RPMI8226 (cell line): ENCODE measurements around the gene TOX2.

Source experiments
- DNase-seq: peaks from one replicate; pipeline ENCODE4 v3.0.0-alpha.2; 2015

The TOX2 gene

DNA sequence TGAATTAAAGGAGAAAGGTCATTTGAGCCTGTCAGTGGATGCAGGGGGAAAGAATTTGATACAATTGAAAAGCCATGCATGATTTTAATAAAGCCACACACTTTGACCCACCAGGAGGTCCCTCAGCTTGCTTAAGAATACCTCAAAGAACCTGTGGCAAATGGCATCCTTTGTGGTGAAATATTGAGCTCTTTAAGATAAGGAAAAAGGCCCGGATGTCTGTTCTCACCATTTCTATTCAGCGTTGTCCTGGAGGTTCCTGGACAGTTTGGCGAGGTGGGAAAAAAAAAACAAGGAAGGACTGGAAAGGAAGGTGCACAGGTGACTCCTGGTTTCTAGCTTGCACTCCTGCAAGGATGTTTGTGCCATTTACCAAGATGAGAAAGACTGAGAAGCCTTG is 91.0 kb downstream of the TOX2 start:
- DNase-seq, result no peak

DNA sequence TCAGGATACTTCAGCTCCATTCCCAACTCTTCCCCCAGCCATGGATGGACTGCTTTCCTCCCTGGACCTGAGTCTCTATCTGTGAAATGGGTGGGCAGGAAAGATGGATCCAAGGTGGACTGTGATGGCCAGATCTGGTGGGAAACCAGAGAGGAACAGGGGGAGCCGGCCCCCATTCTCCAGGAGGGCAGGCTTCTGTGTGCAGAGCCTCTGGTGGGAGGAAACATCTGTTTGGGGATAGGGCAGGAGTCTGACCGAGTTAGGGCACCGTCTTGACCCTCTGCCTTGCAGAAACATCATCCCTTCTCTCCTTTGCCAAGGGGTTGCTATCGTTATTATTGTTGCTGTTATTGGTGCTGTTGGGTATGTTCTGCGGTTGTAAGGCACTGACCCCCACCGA is 91.5 kb downstream of the TOX2 start:
- DNase-seq, result no peak

DNA sequence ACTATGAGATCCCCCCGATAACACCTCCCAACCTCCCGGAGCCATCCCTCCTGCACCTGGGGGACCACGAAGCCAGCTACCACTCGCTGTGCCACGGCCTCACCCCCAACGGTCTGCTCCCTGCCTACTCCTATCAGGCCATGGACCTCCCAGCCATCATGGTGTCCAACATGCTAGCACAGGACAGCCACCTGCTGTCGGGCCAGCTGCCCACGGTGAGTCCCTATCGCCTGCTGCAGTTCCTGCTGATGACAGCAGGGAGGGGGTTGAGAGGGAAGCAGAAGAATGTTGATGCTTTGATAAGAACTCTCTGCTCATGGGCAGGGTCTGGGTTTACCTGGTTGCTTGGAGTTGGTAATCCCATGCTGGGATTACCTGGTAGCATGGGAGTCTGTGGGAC is 91.9 kb downstream of the TOX2 start:
- no peak for DNase-seq

DNA sequence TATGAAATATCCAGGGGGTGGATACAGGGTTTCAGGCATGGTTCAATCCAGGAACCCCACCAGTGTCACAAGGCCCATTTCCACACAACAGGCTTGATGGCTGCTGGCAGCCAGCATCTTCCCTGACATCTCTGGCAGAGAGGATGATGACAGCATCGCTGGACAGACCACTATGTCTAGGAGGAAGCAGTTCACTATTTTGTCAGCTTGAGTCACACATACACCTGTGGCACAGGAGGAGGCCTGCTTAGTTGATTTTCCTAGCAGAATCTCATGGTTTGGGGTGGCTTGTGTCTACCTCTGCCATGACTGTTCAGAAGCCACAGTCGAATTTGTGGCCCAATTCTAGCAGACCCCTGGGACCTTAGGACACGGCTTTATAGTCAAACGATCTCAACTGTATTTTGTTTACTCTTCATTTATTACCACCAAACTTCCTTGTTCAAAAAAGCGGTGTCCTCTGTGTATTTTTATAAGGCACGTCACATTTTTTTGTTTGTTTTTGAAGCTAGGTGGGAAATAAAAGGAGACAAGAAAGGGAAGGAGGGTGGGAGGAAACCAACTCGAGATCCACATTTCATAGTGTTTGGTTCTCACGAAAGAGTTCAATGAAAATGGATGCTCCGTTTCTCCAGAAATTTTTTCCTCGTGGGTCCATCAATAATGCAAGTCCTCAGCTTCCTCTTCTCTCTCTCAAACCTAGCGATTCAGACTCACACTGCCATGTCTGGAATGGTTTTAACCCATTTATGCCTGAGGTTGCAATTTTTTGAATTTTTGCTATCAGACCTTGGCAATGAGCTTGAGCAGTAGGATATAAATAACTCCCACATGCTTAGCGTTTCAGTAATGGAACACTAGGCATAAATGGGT is 94.4 kb downstream of the TOX2 start:
- DNase-seq, result no peak

DNA sequence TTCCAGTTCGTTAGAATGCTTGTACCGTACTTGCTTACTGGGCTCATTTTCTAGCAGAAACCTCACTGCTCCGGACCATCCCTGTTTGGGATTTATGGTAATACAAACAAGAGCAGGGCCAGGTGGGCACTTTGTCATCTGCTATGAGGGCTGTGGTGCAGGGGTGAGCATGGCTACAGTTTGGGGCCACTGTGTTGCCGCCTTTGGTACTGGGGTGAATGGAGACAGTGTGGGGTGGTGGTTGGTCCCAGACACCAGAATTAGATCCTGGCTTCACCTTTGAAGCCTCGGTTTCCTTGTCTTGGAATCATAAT is 95.0 kb downstream of the TOX2 start:
- no peak for DNase-seq

DNA sequence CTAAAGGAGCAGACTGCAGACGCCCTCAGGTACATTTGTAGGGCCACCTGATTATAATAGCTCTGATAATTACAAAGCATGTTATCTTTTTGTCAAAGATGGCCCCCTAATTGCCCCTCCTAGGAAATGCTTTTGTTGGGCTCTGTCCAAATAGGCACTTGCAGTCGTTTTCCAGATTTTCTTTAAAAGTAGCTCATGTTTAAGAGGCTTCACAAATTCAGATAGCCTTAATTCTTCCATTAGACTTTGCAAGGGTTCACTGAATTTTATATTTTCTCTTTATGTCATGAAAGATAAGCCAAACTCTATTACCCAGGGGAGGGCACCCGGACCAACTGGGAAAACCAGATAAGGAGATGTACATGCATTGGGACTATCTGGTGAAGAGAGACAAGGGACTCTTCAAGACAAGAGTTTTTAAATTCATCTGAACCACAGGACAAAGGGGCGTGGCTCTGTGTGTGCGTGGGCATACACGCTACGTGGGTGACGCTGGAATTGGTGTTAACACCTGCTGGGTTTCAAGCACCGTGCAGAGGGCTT is 95.6 kb downstream of the TOX2 start:
- DNase-seq, result no peak

DNA sequence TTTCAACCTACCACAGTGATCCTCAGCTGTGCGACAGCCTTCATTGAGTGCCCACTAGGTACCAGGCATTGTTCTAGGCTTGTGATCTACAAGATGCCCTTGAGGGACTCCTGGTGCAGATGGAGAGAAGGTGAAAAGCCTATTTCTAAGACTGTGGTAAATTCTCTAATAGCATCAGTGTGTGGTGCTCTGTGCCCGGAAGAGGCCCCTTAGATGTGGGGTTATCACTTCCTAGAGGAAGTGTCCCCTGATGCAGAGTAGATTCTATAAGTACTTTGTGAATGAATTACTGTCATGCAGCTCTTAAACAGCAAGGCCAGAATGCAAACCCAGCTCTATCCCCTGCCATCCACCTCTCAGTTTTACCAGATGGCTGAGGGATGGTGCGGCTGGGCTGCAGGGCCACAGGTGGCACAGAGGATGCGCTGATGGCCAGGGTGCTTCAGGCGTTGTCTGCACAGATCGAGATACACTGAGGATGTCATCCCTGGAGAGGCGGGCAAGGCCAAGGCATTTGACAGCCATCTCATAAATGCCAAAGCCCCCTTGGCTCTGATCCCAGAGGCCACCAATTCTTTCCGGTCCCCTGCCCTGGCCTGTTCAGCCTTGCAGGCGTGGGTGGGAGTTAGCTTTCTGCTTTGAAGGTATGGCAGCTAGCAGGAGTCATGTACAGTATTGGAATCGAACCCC is 96.7 kb downstream of the TOX2 start:
- DNase-seq, result no peak

DNA sequence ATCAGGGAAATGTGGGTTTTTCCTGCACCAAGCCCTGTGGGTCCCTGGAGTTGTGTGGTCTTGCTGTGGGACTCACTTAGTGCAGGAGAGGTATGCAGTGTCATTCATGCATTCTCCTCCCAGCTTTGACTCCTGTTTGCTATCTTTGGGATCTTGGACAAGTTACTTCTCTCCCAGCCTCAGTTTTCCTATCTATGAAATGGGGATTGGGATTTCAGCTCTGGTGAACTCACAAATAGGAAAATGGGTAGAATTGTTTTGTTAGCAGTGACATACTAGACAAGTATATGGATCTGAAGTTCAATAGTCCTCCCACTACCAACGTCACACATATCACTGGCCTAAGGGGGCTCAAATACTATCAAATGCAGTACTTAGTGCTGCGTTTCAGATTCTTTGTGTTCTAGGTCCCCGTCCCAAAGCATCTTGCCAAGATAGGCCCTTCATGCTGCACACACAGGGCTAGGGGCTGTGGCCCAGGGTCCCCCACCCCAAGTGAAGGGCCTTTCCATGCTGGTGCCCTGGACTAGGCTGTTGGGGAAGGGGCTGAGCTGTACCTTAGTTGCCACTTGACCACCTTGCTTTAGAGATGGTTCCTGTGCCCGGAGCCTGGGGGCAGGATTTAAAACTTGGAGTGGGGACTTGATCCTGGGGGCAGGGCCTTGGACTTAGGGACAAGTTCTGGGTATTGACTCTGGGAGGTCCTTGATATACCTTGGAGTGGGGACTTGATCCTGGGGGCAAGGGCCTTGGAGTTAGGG is 98.0 kb downstream of the TOX2 start:
- no peak for DNase-seq

DNA sequence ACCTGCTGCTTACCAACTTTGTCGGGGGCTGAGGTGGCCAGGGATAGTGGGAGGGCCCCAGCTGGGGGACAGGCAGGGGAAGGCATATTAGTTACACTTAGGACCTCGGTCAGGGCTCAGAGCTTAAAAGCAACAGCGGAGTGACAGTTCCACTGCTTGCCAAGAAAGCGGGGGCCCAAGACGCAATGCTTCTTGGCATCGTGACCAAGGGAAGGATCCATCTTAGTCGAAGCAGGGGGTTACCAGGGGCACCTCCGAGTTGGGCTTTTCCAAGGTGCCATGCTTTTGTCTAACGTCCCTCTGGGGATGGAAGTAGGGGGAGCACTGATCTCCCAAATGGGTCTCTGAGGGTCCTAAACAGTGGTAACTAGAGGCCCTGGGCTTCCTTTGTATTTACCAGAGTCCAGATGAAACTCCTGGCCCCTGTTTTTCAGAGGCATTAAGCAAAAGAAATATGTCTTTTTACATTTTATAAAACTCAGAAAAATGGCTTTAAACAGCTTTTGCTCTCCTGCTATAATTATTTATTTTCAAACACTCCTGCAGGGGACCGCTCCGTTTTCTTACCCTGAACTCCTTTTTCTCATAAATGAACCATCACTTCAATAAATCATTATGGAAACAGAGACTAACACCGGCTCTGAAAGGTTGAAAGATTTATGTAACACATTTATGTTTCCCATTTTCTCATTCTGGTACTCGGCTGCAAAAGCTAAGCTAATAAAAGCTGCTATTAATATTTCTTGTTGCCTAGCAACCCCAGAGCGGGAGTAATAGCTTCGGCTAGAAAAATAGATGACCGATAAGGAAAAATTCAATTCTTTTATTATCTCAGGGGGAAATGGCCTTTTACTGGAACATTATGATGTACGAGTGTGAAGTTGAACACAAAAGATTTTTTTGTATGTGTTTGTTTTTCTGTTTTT is 100.4 kb downstream of the TOX2 start:
- no peak for DNase-seq

DNA sequence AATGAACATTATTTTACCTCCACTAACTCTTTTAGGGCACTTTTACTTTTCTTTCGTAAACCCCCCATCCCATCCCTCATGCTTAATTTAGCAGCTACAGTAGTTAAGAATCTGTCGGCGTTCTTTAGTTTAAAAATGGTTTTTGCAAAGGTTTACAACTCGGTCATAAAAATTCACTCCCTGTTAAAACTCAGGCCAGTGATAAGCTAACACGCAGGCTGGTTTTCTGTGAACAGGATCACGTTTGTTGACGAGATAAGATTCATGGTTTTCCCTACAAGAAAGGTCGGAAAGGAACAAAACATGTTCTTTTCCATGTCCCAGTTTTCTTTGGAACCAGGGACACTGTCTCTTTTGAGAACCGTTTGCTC is 101.1 kb downstream of the TOX2 start:
- no peak for DNase-seq

DNA sequence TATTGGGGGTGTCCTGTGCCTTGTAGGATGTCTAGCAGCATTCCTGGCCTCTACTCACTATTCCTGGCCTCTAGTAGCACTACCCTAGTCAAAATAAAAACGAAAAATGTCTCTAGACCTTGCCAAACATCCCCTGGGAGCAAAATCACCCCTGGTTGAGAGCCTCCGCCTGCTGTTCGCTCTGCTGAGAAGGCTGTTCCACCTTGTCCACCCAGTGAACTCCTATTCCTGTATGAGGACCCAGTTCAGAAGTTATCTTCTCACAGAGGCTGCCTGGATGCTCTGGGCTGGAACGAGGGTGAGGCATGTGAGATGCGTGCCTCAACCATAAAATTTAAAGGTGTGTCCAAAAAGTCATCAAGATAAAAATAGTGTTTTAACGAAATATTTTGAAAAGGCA is 101.9 kb downstream of the TOX2 start:
- DNase-seq, result no peak

DNA sequence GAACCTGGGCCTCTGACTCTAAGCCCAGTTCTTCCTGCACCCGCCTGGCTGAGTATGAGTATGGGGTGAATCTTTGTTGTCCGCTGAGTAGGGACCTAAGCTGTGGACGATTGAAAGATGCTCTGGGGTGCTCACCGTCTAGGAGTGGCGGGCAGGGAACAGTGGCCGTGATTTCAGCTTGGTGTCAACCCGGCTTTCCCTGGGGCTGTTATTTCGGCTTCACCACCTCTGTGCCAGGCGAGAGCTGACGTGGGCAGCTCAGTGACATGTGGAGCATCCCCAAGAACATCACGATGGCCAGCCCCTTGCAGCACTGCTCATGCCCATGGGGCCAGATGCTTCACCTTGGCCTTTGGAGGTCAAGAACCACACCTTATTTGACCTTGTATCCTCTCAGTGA is 102.6 kb downstream of the TOX2 start:
- DNase-seq, result no peak

DNA sequence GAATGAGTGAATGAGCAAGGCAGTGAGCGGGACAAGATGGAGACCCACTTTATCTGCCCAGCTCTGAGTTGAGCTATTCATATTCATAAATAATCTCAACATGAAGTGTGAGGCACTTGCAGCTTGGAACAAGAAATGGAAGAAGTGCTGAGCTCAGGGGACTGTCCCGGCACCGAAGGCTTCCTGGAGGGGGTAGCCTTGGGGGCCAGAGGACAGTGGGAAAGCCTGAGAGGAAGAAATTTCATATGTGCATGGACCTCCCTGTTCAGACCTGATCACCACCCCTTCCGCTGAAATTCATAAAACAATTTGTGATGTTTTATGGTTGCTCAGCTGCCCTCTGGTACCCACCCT is 103.2 kb downstream of the TOX2 start:
- no peak for DNase-seq

DNA sequence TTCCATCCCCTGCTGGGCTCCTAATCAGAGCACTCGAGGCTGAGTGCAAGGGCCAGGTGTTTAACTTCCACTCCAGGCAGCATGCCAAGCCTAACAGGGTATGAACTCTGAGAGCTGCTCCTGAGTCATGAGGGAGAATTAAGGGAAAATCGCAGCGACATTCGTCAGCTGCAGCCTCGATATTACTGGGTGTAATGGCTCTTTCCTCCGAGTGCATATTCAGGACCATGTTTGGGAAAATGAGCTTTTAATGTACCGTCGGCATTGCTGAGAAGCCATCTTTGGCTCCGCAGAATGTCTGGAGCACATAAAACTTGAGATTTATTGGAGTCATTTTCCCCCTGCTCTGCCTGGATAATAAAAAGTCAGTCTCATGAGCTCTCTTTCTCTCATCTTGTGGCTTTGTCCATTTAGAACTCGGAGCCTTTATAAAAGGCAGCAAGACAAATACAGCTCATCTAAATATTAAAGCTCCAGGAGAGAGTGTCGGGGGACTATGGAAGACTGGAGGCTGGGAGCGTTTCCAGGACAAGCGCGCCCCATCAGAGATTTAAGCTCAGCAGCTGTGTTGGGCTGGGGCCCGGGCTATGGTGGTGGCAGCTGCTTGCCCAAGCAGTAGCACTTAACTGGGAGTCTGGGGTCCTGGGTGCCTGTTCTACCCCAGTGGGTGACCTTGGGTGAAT is 103.7 kb downstream of the TOX2 start:
- peak; percentile 74 for DNase-seq

DNA sequence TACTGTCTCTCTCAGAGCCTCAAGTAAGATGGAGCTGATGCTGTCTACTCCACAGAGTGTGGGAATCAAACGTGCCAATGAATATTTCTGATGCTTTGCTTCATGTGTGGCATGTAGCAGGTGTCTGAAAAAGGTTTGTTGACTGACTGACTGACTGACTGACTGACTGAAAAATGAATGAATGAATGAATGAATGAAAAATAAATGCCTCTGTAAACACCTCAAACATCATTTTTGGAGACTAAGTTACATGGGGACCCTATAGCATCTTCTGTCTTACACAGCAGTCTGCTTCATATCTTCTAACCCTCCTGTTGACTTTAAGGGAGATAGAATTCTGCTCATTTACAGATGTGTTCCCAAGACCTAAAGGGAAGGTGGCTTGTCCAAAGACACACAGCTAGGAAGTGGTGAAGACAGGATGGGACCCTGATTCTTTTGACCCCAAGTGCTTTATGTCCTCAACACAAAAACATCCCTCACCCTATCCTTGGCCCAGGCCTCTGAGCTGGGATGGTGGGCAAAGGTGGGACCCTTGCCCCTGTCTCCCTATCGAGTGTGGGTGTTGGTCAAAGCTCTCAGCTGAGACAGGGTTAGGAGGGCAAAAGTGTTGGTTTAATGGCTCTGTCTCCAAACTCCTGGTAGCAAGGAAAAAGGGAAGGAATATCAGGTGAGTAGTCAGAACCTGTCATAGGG is 104.4 kb downstream of the TOX2 start:
- no peak for DNase-seq

DNA sequence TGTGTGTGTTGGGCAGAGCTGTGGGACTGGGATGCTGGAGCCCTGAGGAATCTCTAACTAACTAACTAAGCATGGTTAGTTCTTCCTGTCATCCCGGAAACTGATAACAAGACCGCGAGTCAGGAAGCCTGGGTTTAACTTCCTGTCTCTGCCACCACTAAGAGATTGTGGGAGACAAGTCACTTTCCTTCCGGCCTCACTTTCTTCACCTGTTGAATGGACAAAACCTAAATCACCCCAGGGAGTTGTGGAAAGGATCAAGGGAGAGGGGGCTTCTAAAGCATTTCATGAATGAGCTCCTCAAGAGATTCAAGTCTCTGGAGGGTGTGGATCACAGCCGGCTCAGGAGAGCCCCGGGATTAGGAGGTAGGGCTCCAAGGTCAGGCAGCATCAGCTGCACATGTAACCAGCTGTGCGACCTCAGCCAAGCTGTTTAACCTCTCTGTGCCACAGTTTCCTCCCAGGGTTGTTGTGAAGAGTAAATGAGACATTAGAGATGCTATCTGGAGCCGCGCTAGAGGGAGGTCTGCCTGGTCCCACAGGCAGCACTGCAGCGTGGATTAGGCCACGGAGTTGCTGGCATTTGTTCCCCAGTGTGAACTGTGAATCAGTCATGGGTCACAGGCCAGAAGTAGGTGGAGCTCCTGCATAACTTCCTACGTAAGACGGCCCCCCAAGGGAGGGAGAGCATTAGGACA is 105.1 kb downstream of the TOX2 start:
- DNase-seq, result no peak

DNA sequence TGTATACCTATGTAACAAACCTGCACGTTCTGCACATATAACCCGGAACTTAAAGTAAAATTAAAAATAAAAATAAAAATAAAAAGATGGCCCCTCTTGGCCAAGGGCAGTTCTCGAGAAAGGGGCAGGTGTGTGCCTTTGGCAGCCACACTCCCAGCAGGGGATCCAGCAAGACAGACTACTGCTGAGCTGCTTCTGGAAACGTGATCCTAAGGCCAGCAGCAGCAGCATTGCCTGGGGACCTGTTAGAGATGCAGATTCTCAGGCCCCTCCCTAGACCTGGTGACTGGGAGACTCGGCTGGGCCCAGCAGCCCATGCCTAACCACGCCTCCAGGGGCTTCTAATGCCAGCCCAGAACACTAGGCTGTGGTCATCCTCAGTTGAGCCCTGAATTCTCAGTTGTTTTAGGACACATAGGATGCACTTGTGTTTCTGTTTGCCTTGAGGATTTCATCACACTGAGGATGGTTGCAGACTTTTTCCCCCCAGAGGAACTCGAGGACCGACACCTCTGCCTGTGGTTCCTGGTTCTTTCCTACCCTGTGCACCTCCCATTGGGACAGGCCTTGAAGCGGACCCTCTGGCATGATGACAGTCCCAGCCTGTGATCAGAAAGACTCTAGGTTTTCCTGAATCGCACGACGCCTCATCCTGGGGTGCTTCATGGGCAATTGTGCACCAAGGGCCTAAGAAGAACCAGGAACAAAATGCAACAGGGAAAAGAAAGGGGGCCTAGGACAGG is 105.9 kb downstream of the TOX2 start:
- DNase-seq, result no peak

DNA sequence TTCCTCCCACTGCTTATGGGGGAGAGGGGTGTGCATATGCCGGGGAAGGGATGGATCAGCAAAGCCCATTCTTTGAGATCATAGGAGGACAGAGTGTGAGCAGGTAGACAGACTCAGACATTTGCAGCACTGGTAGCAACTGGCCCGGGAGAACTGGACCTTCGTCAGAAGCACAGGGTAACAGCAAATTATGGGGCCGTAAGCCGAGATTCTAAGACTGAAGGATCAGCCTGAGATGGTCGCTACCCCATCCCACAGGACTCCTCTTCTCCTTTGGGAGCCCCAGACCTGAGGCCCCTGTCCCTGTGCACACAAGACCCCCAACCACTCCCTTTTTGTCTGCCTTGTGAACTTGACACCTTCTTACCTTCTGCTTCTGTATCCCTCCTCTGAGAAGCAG is 106.5 kb downstream of the TOX2 start:
- no peak for DNase-seq

DNA sequence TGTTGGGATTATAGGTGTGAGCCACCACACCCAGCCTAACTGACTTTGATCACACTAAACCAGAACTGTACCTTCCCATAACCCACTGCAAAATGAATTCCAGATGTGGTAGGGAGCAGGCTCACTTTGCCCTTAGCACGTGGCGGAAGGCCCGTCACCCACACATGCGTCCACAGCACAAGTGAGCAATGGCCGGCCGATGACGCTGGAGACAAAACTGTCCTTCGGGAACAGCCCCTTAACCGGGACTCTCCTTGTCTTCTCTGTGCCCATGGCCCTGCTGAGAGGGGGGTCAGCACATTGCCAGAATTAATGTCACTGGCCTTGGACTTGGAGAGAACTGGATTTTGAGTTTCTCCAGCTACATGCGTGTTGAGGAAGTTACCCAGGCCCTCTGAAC is 107.2 kb downstream of the TOX2 start:
- no peak for DNase-seq

DNA sequence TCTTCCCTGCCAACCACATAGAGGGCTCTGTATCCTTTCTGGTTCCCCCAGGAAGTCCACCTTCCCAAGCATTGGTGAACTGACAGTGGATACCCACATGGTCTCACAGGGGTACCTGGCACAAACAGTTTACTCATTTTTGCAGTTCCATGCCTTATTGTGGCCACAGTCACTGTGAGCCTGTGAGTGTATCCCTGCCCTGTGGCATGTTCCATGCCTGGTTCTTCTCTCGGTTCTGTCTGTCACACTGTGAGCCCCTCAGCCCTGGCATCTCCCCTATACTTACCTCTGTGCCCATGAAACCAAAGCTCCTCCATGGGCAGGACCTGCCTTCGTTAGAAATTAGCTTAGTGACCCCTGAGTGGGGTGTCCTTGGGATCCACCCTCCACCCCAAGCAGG is 107.8 kb downstream of the TOX2 start:
- DNase-seq, result no peak
